Osteoblast (primary cell): Measurements from ENCODE around the gene SLC14A1. TPM values are rescaled to one million over a fixed set of nuclear protein-coding genes. Genes with fewer than 3 reads are reported as not detected.

Experiments
- DNase-seq: peaks from one replicate; pipeline ENCODE4 v3.0.0; 2011; ENCODE audit warnings: low spot score, mixed read lengths; ENCODE audit not compliant: insufficient read length; ENCODE audit errors: missing footprints
- H2AFZ ChIP-seq: 2 replicates; pipeline ENCODE4 v1.6.0; 2011; ENCODE audit warnings: mild to moderate bottlenecking, low read length
- H3K27ac ChIP-seq: 2 replicates; pipeline ENCODE4 v1.5.1; 2011; ENCODE audit warnings: mild to moderate bottlenecking, low read depth, low read length, moderate library complexity
- H3K27me3 ChIP-seq: 2 replicates; pipeline ENCODE4 v1.6.0; 2012; ENCODE audit warnings: mild to moderate bottlenecking, control low read depth, inconsistent platforms, low read length, moderate library complexity; ENCODE audit not compliant: insufficient read depth
- H3K36me3 ChIP-seq: 2 replicates; pipeline ENCODE4 v1.5.1; 2011; ENCODE audit warnings: mild to moderate bottlenecking, low read length, control low read depth, moderate library complexity; ENCODE audit not compliant: insufficient read depth
- H3K4me1 ChIP-seq: 2 replicates; pipeline ENCODE4 v1.5.1; 2011; ENCODE audit warnings: mild to moderate bottlenecking, low read length, control low read depth, moderate library complexity; ENCODE audit not compliant: insufficient read depth
- H3K4me2 ChIP-seq: 2 replicates; pipeline ENCODE4 v1.6.0; 2011; ENCODE audit warnings: mild to moderate bottlenecking, low read length; ENCODE audit not compliant: insufficient read depth
- H3K4me3 ChIP-seq: fragments of 200-600 bp; sonication (generic); 3 replicates; pipeline ENCODE4 v1.5.1; 2012; ENCODE audit warnings: mild to moderate bottlenecking, low read length, inconsistent platforms; ENCODE audit not compliant: insufficient read depth
- H3K79me2 ChIP-seq: 2 replicates; pipeline ENCODE4 v1.6.0; 2012; ENCODE audit warnings: mild to moderate bottlenecking, low read length, control low read depth, inconsistent platforms; ENCODE audit not compliant: insufficient read depth
- H3K9me3 ChIP-seq: 2 replicates; pipeline ENCODE4 v1.5.1; 2011; ENCODE audit warnings: low read depth, low read length, control low read depth
- H4K20me1 ChIP-seq: 2 replicates; pipeline ENCODE4 v1.6.0; 2012; ENCODE audit warnings: mild to moderate bottlenecking, low read length, control low read depth; ENCODE audit not compliant: insufficient read depth
- CTCF ChIP-seq: IDR thresholded peaks from 2 replicates; pipeline ENCODE4 v1.5.1; 2011; ENCODE audit warnings: mild to moderate bottlenecking, low read depth, low read length, moderate library complexity; ENCODE audit errors: extremely low read depth
- total RNA-seq: library from RNA; depleted of rRNA; stranded (reverse); fragments of >200 nt; gene quantifications from 2 replicates; pipeline ENCODE4 v1.2.3, GENCODE V29; 2012

Gene SLC14A1
- total RNA-seq, 1 donor: 136 TPM

GRCh38 chr18:45680066-45680690, 43.8 kb upstream of the SLC14A1 start:
- Histone ChIP-seq H3K4me3 (no peak overlapping the region), H3K9me3 (no peaks in the 10 kb centered on the region), H3K36me3 (no peaks in the 10 kb centered on the region), H3K27ac (no peak overlapping the region), H3K27me3 (no peaks in the 10 kb centered on the region), H3K79me2 (no peaks in the 10 kb centered on the region), H3K4me1 (peaks cover 14% of the 10 kb centered on the region), H3K4me2 (no peak overlapping the region), H2AFZ (no peak overlapping the region), H4K20me1 (no peaks in the 10 kb centered on the region)
- DNase-seq: peak; percentile 29
- no peak for TF ChIP-seq CTCF

- Histone ChIP-seq H4K20me1 (no peaks in the 10 kb centered on the region), H3K4me1 (peaks cover 14% of the 10 kb centered on the region), H3K4me3 (no peak overlapping the region), H3K36me3 (no peaks in the 10 kb centered on the region), H3K4me2 (no peak overlapping the region), H3K79me2 (no peaks in the 10 kb centered on the region), H3K27me3 (no peaks in the 10 kb centered on the region), H3K27ac (no peak overlapping the region), H3K9me3 (no peaks in the 10 kb centered on the region), H2AFZ (no peak overlapping the region)
- TF ChIP-seq CTCF: no peak
- no peak for DNase-seq
Measured at GRCh38 chr18:45682181-45682580, 41.8 kb upstream of the SLC14A1 start.

GRCh38 chr18:45684341-45685115, 39.5 kb upstream of the SLC14A1 start:
- H4K20me1 ChIP-seq: no peaks in the 10 kb centered on the region
- H3K9me3 ChIP-seq: no peaks in the 10 kb centered on the region
- H3K79me2 ChIP-seq: no peaks in the 10 kb centered on the region
- H3K27ac ChIP-seq: no peak overlapping the region
- peak; percentile 84 for DNase-seq
- H3K4me3 ChIP-seq: no peak overlapping the region
- H3K27me3 ChIP-seq: no peaks in the 10 kb centered on the region
- no peak overlapping the region for H3K4me2 ChIP-seq
- H3K4me1 ChIP-seq: peaks cover 24% of the 10 kb centered on the region
- no peaks in the 10 kb centered on the region for H3K36me3 ChIP-seq
- no peak for TF ChIP-seq CTCF
- H2AFZ ChIP-seq: no peak overlapping the region

GRCh38 chr18:45686891-45687611, 36.9 kb upstream of the SLC14A1 start:
- H4K20me1 ChIP-seq: no peaks in the 10 kb centered on the region
- no peaks in the 10 kb centered on the region for H3K27me3 ChIP-seq
- H3K4me1 ChIP-seq: peaks cover 34% of the 10 kb centered on the region
- H3K4me3 ChIP-seq: no peak overlapping the region
- H3K27ac ChIP-seq: no peak overlapping the region
- no peak for DNase-seq
- H3K79me2 ChIP-seq: no peaks in the 10 kb centered on the region
- no peak overlapping the region for H3K4me2 ChIP-seq
- no peak overlapping the region for H2AFZ ChIP-seq
- H3K36me3 ChIP-seq: no peaks in the 10 kb centered on the region
- H3K9me3 ChIP-seq: no peaks in the 10 kb centered on the region
- TF ChIP-seq CTCF: no peak
